SIG-M5 (cell line): ENCODE results near the gene INPP5D.
"Not testable (repeated sequence)": the region's sequence is repeated elsewhere in the genome, so short reads cannot be mapped to it uniquely, and the experiment has no call there.

Experiments used
- DNase-seq: peaks from one replicate; lab custom pipeline; 2025; lab: John Stamatoyannopoulos, UW

INPP5D gene

DNA sequence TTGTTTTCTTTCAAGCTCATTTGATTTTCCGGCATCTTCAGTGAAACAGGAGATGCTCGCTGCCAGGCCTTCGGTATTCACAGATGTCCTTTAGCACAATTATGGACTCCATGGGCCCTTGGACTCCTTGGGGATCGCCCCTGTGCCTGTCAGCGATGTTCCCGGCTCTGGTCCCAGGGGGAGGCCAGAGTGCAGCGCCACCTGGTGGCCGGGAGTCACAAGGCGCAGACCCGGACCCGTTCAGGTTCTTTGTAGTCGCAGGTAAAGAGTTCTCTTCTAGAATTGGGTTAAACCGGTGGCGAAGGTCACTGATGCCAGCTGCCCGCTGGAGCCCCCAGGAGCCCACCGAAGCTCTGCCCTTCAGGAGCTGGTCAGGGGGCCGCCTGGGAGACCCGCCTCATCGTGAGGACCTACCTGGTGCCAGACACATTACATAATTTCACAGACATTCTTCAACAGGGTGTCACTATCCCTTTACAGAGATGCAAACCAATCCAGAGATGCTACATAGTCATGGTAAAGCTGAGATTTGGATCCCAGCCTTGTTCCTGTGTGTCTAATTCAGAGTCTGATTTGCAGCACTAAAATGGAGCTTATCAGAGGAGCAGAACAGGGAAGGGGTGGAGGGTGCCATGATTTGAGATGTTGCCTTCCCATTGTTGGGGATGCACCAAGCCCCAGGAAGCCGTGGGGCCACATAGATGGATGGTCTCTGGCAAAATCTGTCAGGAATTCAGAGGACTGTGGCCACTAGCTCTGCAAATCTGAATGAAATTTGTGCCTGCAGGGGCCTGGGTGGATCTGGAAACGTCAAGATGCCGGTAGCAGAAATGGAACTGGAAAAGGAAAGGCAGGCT, 6.0 kb upstream of the INPP5D start:
- DNase-seq = no peak

DNA sequence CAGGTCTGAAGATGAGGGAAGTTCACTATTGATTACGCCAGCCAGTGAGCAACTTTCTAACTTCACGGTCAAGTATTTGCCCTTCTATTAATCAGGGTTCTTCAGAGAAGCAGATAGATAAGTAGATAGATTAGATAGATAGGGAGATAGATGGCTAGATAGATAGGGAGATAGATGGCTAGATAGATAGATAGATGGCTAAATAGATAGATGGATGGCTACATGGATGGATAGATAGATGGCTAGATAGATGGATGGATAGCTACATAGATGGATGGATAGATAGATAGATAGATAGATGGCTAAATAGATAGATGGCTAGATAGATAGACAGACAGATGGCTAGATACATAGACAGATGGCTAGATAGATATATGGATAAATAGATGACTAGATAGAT, 4.8 kb upstream of the INPP5D start:
- no peak for DNase-seq

DNA sequence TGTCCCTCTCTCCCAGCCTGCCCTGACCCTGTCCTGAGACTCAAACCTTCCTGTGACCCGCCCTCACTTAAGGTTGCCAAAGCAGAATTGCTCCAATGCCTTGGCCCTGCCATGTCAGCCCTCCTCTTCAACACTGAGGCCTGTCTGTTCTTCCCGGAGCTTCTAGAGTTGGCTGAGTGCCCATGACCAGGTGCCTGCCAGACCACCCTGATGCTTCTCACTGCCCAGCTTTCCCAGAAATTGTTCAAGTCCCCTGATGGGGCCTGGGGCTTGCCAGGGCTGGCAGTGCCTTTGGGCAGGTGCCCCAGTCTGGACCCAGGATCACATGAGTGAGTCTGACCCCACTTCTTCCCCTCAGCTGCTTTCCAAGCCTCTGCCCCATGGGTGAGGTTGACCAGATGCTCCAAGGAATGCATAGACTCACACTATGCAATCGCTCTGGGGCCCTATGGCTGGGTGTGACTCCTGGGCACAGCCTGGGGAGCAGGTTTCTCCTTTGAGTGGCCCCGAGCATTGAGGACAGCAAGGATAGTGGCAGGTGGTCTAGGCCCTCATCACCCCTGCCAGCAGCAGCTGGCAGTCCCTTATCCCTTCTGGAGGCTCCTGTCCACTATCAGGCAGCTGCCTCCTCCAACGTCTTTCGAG, 3.1 kb upstream of the INPP5D start:
- no peak for DNase-seq

DNA sequence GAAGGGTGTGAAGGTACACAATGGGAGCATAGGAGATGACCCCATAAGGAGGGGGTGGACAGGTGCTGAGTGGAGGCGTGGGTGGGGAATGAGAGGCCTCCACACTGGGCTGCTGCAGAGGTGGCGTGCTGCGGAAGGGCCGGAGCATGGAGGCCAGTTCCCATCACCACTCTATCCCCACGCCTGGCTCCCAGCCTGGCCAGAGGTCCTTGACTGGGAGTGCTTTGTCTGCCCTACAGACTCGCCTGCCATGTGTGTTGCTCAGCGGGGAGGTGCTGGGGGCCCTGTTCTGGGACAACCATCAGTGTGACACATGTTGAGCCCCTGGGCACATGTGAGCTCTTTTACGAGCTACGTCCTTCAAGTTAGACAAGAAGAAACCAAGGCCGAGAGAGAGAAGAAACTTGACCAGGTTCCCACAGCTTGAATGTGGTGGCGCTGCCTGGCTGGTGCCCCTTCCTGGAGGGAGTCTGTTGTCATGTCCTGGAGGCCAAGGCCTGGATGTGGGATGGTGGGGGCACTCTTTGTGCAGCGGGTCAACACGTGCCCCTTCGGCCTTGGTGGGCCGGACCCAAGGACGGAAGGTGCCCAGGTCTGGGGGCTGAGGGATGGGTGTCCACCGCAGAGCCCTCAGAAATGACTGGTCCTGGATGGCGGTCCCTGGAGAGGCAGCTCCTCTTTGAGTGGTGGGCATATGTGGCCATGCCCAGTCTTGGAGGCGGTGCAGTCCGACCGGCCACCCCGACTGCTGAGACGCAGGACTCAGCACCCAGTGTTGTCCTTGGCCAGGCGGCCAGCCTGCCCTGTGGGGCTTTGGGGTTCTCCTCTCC, 1.2 kb upstream of the INPP5D start:
- DNase-seq = no peak

DNA sequence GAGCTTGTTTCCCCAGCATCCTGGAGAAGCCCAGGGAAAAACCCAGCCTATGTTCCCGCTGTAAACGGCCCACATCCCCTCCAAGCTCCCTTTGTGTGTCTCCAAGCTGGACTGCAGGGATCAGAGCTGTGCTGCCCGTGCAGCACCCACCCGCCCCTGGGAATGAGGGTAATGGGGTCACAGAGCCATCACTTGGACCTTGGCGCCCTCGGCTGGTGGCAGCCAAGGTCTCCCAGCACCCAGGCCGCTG, 670 bp upstream of the INPP5D start:
- no peak for DNase-seq

DNA sequence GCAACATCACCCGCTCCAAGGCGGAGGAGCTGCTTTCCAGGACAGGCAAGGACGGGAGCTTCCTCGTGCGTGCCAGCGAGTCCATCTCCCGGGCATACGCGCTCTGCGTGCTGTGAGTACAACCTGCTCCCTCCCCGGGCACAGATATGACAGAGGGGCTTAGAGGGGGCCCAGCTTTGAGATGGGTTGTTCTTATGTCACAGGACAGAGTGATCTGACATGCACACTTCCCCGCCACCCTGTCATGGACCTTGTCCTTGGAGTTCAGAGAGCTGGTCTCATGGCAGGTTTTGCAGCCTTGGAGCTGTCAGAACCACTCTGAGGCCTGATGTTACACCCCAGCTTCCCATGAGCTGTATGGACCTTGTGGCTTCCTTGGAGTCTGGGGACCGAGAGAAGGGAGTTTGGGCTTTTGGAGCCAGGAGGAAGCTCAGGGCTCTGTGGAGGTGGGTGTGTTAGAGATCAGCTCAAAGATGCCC, 398 bp downstream of the INPP5D start:
- no peak for DNase-seq

DNA sequence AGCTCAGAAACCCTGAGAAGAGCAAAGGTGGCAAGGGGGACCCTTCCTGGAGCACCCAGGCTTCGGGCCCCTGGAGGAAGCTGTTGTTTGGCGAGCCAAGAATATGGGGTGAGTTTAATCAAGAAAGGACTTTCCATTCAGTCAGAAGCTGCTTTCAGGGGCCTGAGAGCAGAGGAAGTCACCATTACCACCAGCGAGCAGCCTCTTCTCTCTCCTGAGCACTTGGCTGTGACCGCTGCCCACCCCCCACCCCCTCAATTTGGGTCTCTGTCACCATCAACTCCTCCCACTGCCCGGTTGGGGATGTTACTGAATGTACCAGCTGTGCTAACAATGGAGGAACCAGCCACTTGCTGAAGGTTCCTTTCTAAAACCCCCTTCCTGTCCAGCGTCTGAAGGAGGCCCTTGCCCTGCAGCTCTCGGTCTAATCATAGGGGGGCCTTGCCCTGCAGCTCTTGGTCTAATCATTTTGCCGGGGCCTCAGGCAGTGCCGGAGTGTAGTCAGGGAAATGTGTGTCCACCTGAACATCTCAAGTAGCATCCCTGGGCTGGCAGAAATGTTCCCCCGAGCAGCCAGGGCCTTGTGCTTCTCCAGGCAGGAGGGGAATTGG, 943 bp downstream of the INPP5D start:
- DNase-seq = no peak

DNA sequence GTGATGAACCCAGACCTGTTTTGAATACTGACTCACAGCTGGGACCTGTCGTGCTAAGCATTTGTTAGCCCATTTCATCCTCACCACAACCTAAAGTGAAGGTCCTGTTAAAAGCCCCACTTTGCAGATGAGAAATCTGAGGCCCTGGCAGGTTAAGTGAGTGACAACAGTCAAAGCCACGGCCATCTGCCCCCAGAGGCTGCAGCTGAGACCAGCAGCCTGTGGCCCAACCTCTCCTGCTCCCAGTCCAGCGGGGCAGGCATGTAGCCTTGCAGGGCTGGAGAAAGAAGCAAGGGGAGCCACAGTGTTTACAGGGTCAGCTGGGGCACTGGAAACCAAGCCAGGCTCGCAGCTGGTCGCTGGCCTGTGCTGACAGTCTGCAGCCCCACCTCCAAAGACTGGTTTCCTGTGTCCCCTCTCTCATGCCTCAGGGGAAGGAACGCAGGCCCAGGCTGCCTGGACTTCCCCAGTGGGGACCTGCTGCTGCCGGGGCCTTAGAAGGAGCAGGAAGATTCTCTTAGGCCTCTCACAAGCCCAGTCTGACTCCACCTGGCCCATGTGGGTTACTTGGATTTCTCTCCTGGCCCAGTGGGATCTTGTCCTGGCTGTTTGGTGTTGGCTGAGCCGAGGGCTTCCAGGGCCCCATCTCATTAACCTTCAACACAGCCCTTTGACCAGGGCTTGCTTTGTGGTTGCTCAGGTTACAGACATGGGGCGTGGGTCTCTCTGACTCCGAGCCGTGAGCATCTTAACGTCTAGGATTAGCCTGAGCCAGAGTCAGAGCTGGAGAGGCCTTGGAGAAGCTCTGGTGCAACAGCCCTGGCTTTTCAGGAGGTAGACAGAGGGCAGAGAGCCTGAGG, 1.7 kb downstream of the INPP5D start:
- DNase-seq = no peak

DNA sequence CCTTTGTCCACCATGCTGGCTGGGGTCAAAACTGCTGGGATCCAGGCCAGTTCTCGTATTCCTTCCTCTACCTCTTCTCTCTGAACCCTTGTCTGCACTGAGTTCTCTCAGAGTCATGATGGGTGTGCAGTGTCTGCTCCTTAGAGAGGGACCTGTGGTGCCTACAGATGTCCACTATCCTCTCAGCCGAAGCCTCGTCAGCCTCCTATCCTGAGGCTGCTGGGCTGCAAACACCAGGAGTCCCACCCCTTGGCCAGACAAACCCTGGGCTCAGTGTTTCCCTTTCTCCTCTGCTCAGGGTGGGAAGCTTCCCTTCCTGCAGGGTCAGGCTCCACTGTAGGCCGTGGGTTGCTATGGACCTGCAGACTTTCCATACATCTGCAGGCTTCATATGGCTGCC, 2.3 kb downstream of the INPP5D start:
- DNase-seq = no peak

DNA sequence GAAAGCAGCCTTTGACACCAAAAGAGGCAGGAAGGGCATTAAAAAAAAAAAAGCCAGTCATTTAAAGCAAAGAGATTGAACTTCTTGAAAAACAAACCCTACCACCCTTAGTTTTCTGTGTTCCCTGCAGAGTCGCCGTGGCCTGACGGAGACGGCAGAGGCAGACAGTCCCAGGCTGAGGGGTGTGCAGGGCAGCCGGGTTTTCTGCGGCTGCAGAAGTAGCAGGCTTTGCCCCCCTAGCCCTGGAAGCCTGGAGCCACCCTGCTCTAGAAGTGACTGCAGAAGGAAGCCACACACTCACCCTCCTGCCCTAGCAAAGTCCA, 2.8 kb downstream of the INPP5D start:
- DNase-seq = no peak

DNA sequence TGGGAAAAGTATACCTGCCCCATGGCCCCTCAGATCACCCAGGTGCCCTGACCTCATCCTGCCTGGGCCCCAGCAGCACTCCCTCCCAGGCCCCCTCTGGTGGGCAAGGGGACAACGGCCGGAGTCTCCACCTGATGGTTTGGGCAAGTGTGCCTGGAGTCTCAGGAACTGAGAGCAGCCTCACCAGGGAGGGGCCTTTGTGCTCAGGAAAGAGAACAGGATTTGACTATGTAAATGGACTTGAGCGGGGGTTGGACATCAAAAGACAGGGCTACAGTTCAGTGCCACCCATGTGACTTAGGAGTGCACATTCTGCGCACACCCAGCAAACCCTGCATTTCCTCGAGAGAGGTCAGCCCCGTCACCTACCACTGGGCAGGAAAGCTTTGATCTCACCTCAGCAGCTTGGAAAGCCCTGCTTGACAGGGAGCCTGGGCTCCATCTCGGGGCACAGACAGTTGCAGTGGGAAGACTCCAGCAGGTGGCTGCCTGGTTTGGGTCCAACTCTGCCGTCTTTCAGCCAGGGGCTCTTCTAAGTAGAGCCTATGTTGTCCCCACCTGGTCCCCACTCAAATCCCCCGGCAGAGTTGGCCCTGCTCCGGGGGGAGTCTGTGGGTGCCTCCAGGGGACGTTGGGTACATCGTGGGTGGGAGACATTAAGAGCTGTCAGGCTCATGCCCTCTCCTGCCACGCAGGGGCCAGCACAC, 3.3 kb downstream of the INPP5D start:
- DNase-seq = no peak

DNA sequence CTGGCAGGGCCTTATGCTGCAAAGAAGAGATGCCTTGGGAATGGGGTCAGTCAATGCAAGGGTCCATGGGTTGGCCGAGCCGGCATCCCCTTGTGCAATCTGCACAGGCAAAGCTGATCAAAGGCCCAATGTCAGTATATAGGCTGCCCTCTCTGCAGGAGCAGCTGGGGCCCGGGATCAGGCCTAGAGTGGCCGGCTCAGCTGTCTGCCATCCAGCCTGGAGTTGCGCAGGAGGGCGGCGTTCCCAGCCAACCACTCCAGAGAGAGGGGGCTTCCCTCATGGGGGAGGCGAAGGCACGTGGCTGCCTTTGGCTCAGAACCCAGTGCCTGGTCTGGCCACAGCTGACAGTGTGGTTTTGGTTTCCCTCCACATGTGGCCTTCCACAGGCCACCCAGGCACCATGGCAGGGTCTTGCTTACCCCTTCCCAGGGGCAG, 3.9 kb downstream of the INPP5D start:
- DNase-seq = no peak

DNA sequence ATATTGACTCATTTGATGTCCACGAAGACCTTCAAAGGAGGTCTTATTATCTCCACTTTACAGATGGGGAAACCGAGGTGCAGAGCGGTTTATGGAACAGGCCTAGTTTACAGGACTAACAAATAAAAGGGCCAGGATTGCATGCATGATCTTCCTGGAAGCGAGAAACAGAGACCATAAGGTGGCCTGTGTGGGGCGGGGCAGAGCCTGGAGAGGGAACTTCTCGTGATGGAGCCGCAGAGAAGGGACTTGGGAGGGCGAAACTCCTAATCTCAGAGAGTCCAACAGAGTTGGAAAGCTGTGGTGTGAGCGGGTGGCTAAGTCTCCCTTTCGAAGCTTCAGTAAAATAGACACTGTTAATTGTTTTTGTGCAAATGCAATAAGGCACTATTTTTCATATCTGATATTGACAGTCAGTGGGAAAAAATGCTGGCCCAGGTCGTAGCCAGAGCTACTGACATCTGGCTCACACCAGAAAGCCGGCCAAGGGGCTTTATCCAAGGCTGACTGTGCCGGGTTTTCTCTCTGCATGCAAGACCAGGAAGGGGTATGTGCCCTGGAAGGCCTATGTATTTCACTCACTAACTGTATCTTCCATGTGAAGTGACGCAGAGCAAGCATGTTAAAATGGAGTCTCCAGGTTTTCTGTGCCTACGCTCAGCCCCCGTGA, 4.5 kb downstream of the INPP5D start:
- DNase-seq = no peak

DNA sequence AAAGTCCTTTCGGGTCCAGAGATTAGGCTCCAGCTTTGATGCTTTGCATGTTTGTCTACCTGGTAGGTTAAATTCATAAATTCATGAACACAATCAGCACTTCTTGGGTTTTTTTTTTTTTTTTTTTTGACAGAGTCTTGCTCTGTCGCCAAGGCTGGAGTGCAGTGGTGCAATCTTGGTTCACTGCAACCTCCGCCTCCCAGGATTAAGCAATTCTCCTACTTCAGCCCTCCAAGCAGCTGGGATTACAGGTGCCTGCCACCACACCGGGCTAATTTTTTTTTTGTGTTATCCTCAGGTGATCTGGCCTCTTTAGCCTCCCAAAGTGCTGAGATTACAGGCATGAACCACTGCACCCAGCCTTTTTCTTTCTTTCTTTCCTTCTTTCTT, 5.1 kb downstream of the INPP5D start:
- not testable (repeated sequence) for DNase-seq

DNA sequence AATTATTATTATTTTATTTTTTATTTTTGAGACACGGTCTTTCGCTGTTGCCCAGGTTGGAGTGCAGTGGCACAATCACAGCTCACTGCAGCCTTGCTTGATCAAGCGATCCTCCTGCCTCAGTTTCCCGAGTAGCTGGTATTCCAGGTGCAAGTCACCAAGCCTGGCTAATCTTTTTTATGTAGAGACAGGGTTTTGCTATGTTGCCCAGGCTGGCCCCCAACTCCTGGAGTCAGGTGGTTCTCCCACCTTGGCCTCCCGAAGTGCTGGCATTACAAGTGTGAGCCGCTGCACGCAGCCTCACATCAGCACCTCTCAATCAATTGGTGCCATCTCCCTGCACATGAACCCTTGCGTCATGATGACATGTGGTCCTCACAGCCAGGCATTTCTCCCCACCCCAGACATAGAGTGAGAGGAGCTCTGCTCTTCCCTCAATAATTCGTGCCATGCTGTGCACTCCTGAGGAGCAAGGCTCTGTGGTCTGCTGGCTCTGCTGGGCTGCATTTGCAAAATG, 5.9 kb downstream of the INPP5D start:
- no peak for DNase-seq

DNA sequence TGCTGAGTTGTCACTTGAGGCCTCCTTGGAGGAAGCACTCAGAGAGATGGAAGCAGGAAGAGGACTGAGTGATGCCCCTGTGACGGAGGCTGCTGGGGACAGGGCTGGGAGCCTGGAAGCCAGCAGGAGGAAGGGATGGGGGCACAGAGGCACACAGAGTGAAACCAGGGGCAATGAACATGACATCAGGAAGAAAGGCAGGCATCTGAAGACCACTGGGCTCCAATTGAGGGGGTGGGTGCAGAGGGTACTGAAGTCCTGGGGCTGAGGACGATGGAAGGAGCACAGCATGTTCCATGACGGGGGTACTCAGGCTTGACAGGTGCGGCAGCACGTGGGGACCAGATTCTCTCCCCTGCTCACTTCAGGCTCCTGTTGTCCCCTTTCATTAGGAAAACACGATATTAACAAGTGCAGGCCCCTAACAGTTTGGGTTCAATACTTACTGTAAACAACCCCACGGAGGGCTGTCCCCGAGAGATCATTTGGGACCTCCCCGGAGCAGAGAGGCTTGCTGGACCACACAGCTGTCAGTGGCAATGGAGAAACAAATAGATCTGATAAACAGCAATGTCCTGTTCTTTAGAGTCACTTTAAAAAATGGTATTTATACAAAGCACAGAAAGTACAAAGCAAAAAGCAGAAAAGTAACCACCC, 8.7 kb downstream of the INPP5D start:
- DNase-seq = no peak

DNA sequence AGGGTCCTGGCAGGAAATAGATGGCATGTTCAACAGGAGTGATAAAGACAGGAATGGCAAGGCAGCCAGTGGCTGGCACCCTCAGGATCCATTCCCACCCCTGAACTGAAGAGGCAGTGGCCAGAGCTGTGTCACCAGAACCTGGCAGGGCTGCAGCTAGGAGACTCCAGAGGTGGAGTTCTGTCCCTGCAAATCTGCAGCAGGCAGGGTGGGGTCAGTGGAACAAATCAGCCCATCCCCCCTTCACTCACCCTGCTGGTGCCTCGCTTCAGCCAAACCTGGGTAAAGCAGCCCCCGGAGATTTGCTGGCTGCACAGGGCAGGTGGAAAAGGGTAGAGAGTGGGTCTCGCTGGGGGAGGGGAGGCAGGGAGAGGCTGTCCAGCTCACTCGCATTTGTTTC, 12.7 kb downstream of the INPP5D start:
- no peak for DNase-seq

DNA sequence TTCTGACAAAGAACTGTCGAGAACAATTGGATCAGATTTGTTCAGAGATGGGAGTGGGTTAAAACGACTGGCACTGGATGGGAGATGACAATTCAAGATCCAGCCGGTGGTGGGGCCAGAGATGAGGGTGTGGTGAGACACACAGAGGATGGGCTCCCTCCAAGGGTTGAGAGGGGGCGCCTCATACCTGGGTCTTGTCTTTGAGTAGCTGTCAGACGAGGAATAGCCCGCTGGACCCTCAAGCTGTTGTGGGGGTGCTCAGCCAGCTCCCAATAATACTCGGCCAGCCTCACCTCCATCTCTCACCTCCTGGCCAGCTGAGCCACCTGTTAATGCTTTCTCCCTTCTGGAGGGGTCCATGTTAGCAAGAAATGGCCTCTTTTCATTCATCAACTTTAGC, 14.0 kb downstream of the INPP5D start:
- no peak for DNase-seq

DNA sequence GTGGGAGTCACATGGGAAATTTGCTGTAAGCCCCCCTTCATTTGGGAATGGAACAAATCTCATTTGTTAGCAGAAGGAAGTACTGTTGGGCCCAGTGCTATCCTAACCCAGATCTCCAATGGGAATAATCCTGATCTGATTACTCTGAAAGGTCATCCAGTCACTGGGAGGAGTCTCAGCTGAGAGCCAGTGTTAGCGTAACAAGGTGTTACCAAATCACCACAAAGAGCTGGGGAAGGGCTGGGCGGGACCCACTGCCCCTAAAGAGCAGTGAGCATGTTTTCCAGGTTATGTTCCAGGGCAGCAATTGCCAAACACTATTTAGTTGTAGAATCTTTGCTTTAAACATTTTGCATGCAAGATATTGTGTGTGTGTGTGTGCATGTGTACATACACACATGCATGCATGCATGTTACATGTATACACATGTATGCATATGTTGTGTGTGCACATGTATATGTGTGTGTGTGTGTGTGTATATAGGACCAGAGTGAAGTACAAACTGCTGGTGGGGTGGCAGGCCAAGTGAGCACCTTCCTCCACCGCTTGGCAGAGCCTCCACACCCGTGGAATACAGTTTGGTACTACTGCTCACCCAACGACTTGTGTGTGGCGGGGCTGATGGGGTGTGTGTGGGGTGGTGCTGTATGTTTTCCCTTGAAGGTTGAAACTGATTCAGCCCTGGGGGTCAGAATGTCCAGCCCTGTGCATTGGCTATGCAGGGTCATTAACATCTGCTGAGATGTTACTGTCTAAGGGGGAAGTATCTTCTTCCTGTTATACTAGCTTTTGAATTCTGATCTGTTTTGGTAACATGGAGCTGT, 15.2 kb downstream of the INPP5D start:
- no peak for DNase-seq
